Measurements from ENCODE around the gene OR5AR1.

- no peak for TF ChIP-seq CTCF (IDR thresholded peaks at IDR 0.05)
- no peak for TF ChIP-seq POLR2A (IDR thresholded peaks at IDR 0.05)
These were observed at the start of gene OR5AR1 for GRCh38 chr11:56663386-56663785.
